Occipital lobe (tissue), 3 donors: Measurements from ENCODE around the gene PI4K2B. TPM values are rescaled to one million over a fixed set of nuclear protein-coding genes. Genes with fewer than 3 reads are reported as not detected.
"Not testable (repeated sequence)": the region's sequence is repeated elsewhere in the genome, so short reads cannot be mapped to it uniquely, and the experiment has no call there.

Experiments
- DNase-seq: peaks from one replicate; lab custom pipeline; 2025; lab: John Stamatoyannopoulos, UW
- small RNA-seq: library from RNA; depleted of rRNA; stranded (forward); fragments of <200 nt; gene quantifications from one replicate; pipeline ENCODE3, GENCODE V24; 2014
- total RNA-seq: library from RNA; depleted of rRNA; stranded (reverse); fragments of >200 nt; gene quantifications from one replicate; pipeline ENCODE4 v1.2.3, GENCODE V29; 2014

Gene PI4K2B
- total RNA-seq, 1 donor from 2014 or later, result 8.7 TPM

DNA sequence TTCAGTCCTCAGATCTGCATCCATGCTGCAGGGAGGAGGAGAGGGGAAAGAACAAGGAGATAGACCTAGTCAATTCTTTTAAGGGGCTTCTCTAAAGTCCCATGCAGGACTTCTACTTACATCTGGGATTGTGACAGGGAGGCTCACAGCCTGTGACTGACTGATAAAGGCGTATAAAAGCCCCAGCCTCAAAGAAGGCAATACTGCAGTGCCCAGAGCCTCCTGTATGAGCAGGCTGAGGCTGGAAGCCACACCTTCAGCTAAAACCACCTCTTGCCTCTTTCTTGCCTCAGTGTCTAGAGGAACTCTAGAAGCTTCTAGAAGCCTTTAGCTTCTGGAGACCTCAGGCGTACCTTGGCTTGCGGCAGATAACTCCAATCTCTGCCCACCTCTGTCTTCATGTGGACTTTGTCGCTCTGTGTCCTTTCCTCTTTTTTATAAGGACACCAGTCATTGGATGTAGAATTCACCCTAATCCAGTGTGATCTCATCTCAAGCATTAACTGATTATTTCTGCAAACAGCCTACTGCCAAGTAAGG lies 72.8 kb downstream of the PI4K2B start:
- DNase-seq, result no peak

- DNase-seq, result no peak
These were observed 73.8 kb downstream of the PI4K2B start for GRCh38 chr4:25307596-25307995.

DNA sequence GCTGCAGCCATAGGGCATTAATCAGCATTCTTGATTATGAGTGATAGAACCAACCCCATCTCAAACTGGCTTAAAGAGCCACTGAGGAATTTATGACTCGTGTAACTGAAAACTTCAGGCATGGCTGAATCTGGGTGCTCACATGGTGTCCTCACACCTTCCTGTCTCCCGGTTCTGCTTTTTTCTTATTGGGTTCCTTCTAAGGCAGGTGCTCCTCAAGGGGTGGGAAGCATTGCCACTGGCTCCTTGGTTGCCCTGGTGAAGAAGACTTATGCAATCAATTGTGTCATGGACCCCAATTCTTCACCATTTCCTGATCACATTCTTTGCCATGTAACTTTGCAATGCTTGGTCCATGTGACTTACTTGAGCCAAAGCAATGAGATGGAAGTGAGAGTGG lies 74.5 kb downstream of the PI4K2B start:
- DNase-seq, result no peak

DNA sequence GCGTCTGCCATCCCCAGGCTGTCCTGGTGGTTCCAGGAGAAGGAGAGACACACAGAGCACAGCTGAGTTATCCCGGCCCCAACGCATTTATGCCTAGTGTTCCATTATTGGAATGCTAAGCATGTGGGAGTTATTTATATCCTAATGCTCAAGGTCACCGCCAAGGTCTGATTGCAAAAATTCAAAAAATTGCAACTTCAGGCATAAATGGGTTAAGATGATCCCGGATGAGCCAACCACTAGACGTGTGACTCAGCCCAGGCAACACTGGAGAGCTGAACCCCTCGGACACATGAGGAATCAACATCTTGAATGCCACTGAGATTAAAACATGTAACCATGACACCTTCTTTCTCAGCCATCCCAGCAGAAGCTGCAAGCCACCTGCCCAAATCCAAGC lies 74.9 kb downstream of the PI4K2B start:
- no peak for DNase-seq

DNA sequence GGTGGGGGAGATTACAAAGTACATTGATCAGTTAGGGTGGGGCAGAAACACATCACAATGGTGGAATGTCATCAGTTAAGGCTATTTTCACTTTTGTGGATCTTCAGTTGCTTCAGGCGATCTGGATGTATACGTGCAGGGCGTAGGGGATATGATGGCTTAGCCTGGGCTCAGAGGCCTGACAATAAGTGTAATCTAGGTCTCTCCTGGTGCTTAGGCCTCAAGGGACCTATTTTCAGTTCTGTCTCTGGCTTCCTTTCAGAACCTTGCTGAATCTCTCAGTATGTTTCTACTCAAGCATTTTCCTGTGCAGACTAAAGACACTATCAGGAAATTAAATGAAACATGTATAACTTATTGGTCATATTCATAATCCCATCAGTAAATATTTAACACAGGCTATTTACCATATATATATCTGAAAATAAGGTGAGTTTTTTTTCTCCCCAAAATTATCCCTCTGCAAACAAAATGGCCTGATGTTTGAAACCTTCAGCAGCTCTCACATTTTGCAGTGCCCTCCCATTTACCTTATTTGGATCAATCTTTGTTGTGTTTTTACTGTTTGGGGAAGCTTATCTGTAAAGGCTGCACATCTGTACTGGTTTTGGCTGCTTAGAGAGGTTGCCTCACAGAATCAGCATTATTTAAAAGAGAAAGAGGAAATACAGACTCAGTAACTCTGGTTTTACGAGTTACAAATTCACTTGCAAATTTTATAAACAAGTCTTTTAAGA lies 76.4 kb downstream of the PI4K2B start:
- DNase-seq, result no peak

DNA sequence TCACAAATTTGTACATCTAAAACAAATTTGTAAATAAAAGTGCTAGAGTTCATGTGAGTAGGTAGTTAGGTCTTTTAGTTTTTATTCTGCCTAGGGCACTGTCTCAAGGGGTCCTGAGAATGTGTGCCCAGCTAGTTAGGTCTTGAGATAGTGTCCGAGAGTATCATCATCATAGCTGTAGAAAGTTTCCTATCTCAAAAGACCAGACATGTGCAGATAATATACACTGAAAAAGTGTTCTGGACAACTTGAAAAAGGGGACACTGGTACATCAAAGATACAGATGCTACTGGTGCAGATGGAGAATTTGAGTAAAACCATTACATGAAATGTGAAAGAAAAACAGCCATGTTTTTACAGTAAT lies 77.0 kb downstream of the PI4K2B start:
- no peak for DNase-seq

DNA sequence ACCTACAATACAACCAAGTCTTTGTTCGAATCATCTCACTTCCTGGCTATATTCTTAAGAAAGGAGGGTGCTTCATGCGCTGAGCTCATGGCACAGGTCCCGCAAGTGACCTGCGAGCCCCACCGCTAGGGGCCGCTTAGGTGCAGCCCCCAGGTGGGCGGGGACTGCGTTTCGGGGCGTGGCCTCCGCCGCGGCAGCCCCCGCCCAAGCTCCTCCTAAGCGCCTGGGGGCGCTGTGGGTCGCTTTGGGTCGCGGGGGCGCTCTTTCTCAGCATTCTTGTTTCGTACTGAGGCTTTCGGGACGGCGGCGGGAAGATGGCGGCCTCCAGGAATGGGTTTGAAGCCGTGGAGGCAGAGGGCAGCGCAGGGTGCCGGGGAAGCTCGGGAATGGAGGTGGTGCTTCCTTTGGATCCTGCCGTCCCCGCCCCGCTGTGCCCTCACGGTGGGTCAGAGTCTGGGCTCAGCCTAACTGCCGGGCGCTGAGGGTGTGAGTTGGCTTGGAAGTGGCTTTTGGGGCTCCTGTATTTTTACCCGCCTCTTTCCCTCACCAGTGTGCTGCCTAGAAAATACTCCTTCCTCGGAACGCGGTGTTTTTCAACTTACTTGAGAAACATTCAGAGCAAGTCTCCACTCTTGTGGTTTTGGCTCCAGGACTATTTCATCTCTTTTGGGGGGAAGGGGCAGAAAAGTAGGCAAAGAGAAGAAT lies 78.8 kb downstream of the PI4K2B start, which contains the start of gene ZCCHC4:
Gene ZCCHC4, plus strand, starts transcription at position 279 of the 705 bp plus-strand sequence. Its CDS starts 36 bp downstream, at position 315.
- peak; percentile 85 for DNase-seq

GRCh38 chr4:25313201-25313895 lies 79.5 kb downstream of the PI4K2B start:
- no peak for DNase-seq

GRCh38 chr4:25320336-25320735 lies 86.5 kb downstream of the PI4K2B start:
- no peak for DNase-seq

DNA sequence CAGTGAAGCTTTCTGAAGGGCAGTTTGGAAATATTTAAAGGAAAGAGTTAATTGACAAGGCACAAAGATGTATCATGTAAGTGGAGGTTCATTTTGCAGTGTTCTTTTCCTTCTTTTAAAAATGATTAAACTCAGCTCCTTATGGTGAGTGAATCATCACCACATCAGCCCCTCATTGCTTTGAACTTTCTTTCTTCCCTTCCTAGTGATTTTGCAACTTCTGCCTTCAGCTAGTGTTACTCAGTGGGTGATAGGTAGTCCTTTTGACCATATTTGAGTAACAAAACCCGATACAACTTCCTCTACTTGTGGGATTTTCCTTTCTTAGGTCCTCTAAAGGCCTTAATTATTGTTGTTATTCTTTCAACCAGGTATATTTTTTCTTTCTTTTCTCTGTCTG lies 86.9 kb downstream of the PI4K2B start:
- DNase-seq, result no peak

GRCh38 chr4:25321703-25322102 lies 87.9 kb downstream of the PI4K2B start:
- no peak for DNase-seq

- not testable (repeated sequence) for DNase-seq
These were observed 94.6 kb downstream of the PI4K2B start for GRCh38 chr4:25328463-25328862.

Small RNA genes lying within 50 kb of the gene (small RNA-seq; reads per million reads assigned to genes)
- gene RF00004, result not detected

Other genes with a start within 250 kb of the PI4K2B start
- 1.7 TPM for gene LGI2, start 203.1 kb upstream of the PI4K2B start, total RNA-seq
- 14.8 TPM for gene SEPSECS, start 73.6 kb upstream of the PI4K2B start, total RNA-seq
- 19.0 TPM for gene ZCCHC4, start 78.7 kb downstream of the PI4K2B start, total RNA-seq
- 52.7 TPM for gene ANAPC4, start 143.2 kb downstream of the PI4K2B start, total RNA-seq